Esophagus squamous epithelium (tissue), 5 donors: ENCODE results near the gene FUT7. TPM values are rescaled to one million over a fixed set of nuclear protein-coding genes. Genes with fewer than 3 reads are reported as not detected.

Experiments used
- DNase-seq: peaks from one replicate; lab custom pipeline; 2025; lab: John Stamatoyannopoulos, UW
- H3K27ac ChIP-seq, 4 donors: fragments of 200-600 bp; sonication (generic); one replicate each; pipeline ENCODE4 v1.5.1; 2016 to 2019; ENCODE audit warnings: mild to moderate bottlenecking in 1 of 4
- H3K27me3 ChIP-seq, 4 donors: fragments of 200-600 bp; sonication (generic); 1 replicate in 3 of 4; 2 replicates in 1 of 4; pipeline versions ENCODE4 v1.5.1 to v1.6.0; 2017 to 2021; ENCODE audit warnings: antibody characterized with exemption in 1 of 4
- H3K36me3 ChIP-seq, 3 donors: fragments of 200-600 bp; sonication (generic); one replicate each; pipeline ENCODE4 v1.5.1; 2016 to 2019
- H3K4me1 ChIP-seq, 3 donors: fragments of 200-600 bp; sonication (generic); one replicate each; pipeline ENCODE4 v1.5.1; 2017 to 2019
- H3K4me3 ChIP-seq, 4 donors: fragments of 200-600 bp; sonication (generic); 1 replicate in 3 of 4; 2 replicates in 1 of 4; pipeline ENCODE4 v1.5.1; 2016 to 2019; ENCODE audit warnings: mild to moderate bottlenecking in 2 of 4, moderate library complexity in 1 of 4
- H3K9me3 ChIP-seq, 3 donors: fragments of 200-600 bp; sonication (generic); one replicate each; pipeline ENCODE4 v1.5.1; 2016 to 2019
- CTCF ChIP-seq, 6 experiments: fragments of 450-650 bp in 4 of 6; fragments of 200-600 bp in 2 of 6; sonication (generic) in 2 of 6; IDR thresholded peaks; one replicate each; pipeline ENCODE4 v1.5.1; 2016 to 2019; ENCODE audit warnings: antibody characterized with exemption in 6 of 6, mild to moderate bottlenecking in 4 of 6, moderate library complexity in 4 of 6
- POLR2A ChIP-seq, 4 donors: fragments of 450-650 bp; IDR thresholded peaks; one replicate each; pipeline ENCODE4 v1.6.1; 2017; ENCODE audit warnings: antibody characterized with exemption in 4 of 4, mild to moderate bottlenecking in 4 of 4, moderate library complexity in 3 of 4
- WGBS, 2 donors: methylation state at CpG; one replicate each; pipeline ENCODE4 v1.1.5; 2018; 5-methylcytosine and 5-hydroxymethylcytosine counted together
- intact Hi-C: fragments of 100-400 bp; cut with DNase I; formaldehyde crosslinking; loops from one replicate; pipeline ENCODE4 v1.15.0; 2022
- total RNA-seq, 4 donors: library from RNA; depleted of rRNA; stranded (reverse); fragments of >200 nt; gene quantifications; one replicate each; pipeline ENCODE4 v1.1.0, GENCODE V29; 2016
- donor health status: DM: yes; HTN: yes; CAD: no.

FUT7 gene
- total RNA-seq, 4 donors from 2014 or later, result 0.13 to 0.38 (median 0.21) TPM; not detected in 1

GRCh38 chr9:137001857-137002645 is 29.8 kb downstream of the FUT7 start:
- Histone ChIP-seq H3K27me3 (peaks cover 0 to 8% (median 0%) of the 10 kb centered on the region in 4 donors), H3K4me3 (no peak overlapping the region), H3K4me1 (peaks cover 7 to 39% (median 10%) of the 10 kb centered on the region in 3 donors), H3K27ac (no peak overlapping the region), H3K9me3 (no peaks in the 10 kb centered on the region), H3K36me3 (no peaks in the 10 kb centered on the region)
- intact Hi-C loops, result no loop called here
- TF ChIP-seq CTCF (IDR thresholded peaks at IDR 0.05), result no peak
- no peak for TF ChIP-seq POLR2A (IDR thresholded peaks at IDR 0.05)
- no peak for DNase-seq
- WGBS, 2 donors, result 75 to 85% methylated on average over 13 to 18 of the region's 20 CpGs

GRCh38 chr9:137000177-137000930 is 31.5 kb downstream of the FUT7 start:
- no peak for DNase-seq
- no peak overlapping the region for H3K4me3 ChIP-seq
- H3K9me3 ChIP-seq, result no peaks in the 10 kb centered on the region
- peaks cover 0 to 22% (median 0%) of the 10 kb centered on the region in 4 donors for H3K27me3 ChIP-seq
- WGBS, 2 donors, result 37 to 52% methylated on average over 7 to 8 of the region's 10 CpGs
- H3K36me3 ChIP-seq, result no peaks in the 10 kb centered on the region
- peaks cover 24 to 50% (median 27%) of the 10 kb centered on the region in 3 donors for H3K4me1 ChIP-seq
- intact Hi-C loops, result no loop called here
- peak overlapping the region in 2 of 4 donors; percentile 19 to 33 for H3K27ac ChIP-seq
- TF ChIP-seq CTCF (IDR thresholded peaks at IDR 0.05) (no peak), POLR2A (IDR thresholded peaks at IDR 0.05) (no peak)

GRCh38 chr9:136997830-136998234 is 34.1 kb downstream of the FUT7 start:
- peaks cover 48 to 75% (median 53%) of the 10 kb centered on the region in 3 donors for H3K4me1 ChIP-seq
- H3K36me3 ChIP-seq, result peaks cover 0 to 16% (median 0%) of the 10 kb centered on the region in 3 donors
- 31 to 69% methylated on average over 8 to 10 of the region's 18 CpGs for WGBS, 2 donors
- no peak for DNase-seq
- intact Hi-C loops, result no loop called here
- H3K27ac ChIP-seq, result peak overlapping the region; percentile 66 to 92 (median 80)
- no peaks in the 10 kb centered on the region for H3K9me3 ChIP-seq
- TF ChIP-seq CTCF (IDR thresholded peaks at IDR 0.05) (no peak), POLR2A (IDR thresholded peaks at IDR 0.05) (no peak)
- peaks cover 0 to 29% (median 0%) of the 10 kb centered on the region in 4 donors for H3K27me3 ChIP-seq
- no peak overlapping the region for H3K4me3 ChIP-seq

DNA sequence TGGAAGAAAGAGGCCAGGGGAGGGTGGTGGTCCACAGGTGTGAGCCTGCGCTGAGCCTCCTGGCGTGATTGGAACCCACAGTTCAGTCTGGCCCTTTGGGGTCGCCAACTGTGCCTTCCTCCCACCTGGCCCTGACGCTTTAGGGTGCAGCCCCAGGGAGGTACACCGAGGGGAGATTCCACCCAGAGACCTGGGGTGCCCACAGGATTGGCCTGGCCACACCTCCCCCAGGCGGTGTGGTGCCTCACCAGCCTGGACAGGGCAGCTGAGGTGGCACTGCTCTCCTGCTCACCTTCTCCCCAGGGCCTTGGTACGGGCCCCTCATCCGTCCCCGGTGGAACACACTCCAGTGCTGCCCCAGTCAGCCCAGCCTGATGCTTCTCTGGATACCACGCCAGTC is 34.5 kb downstream of the FUT7 start:
- no peak for DNase-seq
- no peak for TF ChIP-seq CTCF (IDR thresholded peaks at IDR 0.05)
- TF ChIP-seq POLR2A (IDR thresholded peaks at IDR 0.05), result no peak
- no peaks in the 10 kb centered on the region for H3K9me3 ChIP-seq
- H3K27me3 ChIP-seq, result peaks cover 0 to 29% (median 0%) of the 10 kb centered on the region in 4 donors
- H3K4me1 ChIP-seq, result peaks cover 51 to 80% (median 55%) of the 10 kb centered on the region in 3 donors
- peak overlapping the region; percentile 66 to 92 (median 80) for H3K27ac ChIP-seq
- intact Hi-C loops, result no loop called here
- H3K4me3 ChIP-seq, result peak overlapping the region in 2 of 4 donors; percentile 37 to 75
- H3K36me3 ChIP-seq, result peaks cover 0 to 16% (median 0%) of the 10 kb centered on the region in 3 donors
- WGBS, 2 donors, result 71 to 93% methylated on average over 3 to 5 of the region's 10 CpGs
